ENCODE results near the gene SMOC2. TPM values are rescaled to one million over a fixed set of nuclear protein-coding genes. Genes with fewer than 3 reads are reported as not detected.

Gene SMOC2
- total and polyA plus RNA-seq, 2 of the 4 experiments (the other 2 are of a cell fraction): not detected

DNA sequence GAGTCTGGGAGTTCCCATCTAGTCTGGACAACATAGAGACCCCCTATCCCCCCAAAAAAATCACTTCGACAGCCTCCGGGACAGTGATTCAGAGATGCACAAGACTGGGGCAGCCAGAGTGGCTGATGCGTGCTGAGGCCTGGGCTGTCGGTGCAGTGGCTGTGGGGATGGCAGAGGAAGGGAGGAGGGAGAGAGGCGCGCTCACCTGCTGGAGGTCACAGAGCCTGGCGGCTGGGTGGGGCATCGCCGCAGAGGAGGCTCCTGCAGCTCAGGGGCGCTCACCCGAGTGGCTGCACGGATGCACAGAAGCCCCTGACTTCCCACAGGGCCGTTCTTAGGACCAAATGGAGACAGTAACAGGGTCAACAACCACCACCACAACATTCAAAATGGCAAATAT, 182.8 kb downstream of the SMOC2 start:
- Histone ChIP-seq H2BK5ac (ENCODE audit: low read depth, low read length, poor library complexity, severe bottlenecking) (no peak overlapping the region), H3K79me1 (ENCODE audit: low read depth in 1 of 2, low read length in 2 of 2) (no peaks in the 10 kb centered on the region), H2BK120ac (ENCODE audit: low read depth, low read length) (no peak overlapping the region), H3K9ac (ENCODE audit: low read depth, low read length) (no peak overlapping the region), H2AK5ac (ENCODE audit: low read depth, low read length) (no peak overlapping the region), H3K27me3 (ENCODE audit: control insufficient read depth, insufficient read depth, low read length) (no peaks in the 10 kb centered on the region), H3K4me1 (ENCODE audit: control insufficient read depth, insufficient read depth, low read length) (no peaks in the 10 kb centered on the region), H4K20me1 (ENCODE audit: insufficient read depth, low read length) (no peaks in the 10 kb centered on the region), H2AK9ac (replicated peaks; ENCODE audit: low read depth, low read length, poor library complexity) (no peak overlapping the region), H3K23ac (ENCODE audit: low read depth, low read length) (no peak overlapping the region), H3K9me1 (ENCODE audit: insufficient read depth, low read length) (no peaks in the 10 kb centered on the region), H3K18ac (ENCODE audit: low read depth, low read length) (no peak overlapping the region), H3K14ac (replicated peaks; ENCODE audit: low read depth, low read length) (no peak overlapping the region), H4K8ac (ENCODE audit: low read depth in 2 of 2, low read length in 2 of 2) (no peak overlapping the region), H3K36me3 (ENCODE audit: control insufficient read depth, insufficient read depth, low read length) (no peaks in the 10 kb centered on the region), H4K5ac (ENCODE audit: low read depth, low read length) (no peak overlapping the region), H3K4me2 (ENCODE audit: low read depth, low read length) (no peak overlapping the region), H3K56ac (ENCODE audit: extremely low read depth, insufficient read depth, low read length) (no peak overlapping the region), H3K27ac (ENCODE audit: insufficient read depth, low read length) (no peak overlapping the region), H2AFZ (replicated peaks; ENCODE audit: low read length, poor library complexity) (no peak overlapping the region), H2BK15ac (ENCODE audit: low read depth, low read length) (no peak overlapping the region), H2BK20ac (ENCODE audit: low read depth, low read length) (no peak overlapping the region), H3K4me3 (ENCODE audit: insufficient read depth, low read depth, low read length) (no peak overlapping the region), H3K4ac (ENCODE audit: low read depth, low read length) (no peak overlapping the region), H4K91ac (ENCODE audit: insufficient read depth, low read depth, low read length) (no peak overlapping the region), H3K9me3 (ENCODE audit: control insufficient read depth, insufficient read depth, low read length) (peaks cover 52% of the 10 kb centered on the region)
- no peak for TF ChIP-seq MAZ (IDR thresholded peaks at IDR 0.05; ENCODE audit: borderline replicate concordance, low read depth, low read length)
- TF ChIP-seq, protein P1, sequence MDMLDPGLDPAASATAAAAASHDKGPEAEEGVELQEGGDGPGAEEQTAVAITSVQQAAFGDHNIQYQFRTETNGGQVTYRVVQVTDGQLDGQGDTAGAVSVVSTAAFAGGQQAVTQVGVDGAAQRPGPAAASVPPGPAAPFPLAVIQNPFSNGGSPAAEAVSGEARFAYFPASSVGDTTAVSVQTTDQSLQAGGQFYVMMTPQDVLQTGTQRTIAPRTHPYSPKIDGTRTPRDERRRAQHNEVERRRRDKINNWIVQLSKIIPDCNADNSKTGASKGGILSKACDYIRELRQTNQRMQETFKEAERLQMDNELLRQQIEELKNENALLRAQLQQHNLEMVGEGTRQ (IDR thresholded peaks at IDR 0.05; ENCODE audit: low read depth, low read length): no peak
- TF ChIP-seq MXI1 (IDR thresholded peaks at IDR 0.05; ENCODE audit: borderline replicate concordance, low read depth, low read length): no peak
- TF ChIP-seq RFX5 (IDR thresholded peaks at IDR 0.05; ENCODE audit: low read depth, low read length): no peak
- no peak for TF ChIP-seq SMC3 (IDR thresholded peaks at IDR 0.05; ENCODE audit: low read depth, low read length)
- TF ChIP-seq, protein P2, sequence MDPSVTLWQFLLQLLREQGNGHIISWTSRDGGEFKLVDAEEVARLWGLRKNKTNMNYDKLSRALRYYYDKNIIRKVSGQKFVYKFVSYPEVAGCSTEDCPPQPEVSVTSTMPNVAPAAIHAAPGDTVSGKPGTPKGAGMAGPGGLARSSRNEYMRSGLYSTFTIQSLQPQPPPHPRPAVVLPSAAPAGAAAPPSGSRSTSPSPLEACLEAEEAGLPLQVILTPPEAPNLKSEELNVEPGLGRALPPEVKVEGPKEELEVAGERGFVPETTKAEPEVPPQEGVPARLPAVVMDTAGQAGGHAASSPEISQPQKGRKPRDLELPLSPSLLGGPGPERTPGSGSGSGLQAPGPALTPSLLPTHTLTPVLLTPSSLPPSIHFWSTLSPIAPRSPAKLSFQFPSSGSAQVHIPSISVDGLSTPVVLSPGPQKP (IDR thresholded peaks at IDR 0.05; ENCODE audit: borderline replicate concordance, low read depth, low read length): no peak
- TF ChIP-seq CHD1 (IDR thresholded peaks at IDR 0.05; ENCODE audit: low read depth, low read length): no peak
- no peak for TF ChIP-seq POLR2A (IDR thresholded peaks at IDR 0.05; ENCODE audit: low read depth, low read length)
- ChIA-PET CTCF (no interaction called here), POLR2A (ENCODE audit: unreplicated experiment) (no interaction called here)
- DNase-seq: no peak
- intact Hi-C loops (cut with micrococcal nuclease): no loop called here
- ATAC-seq (ENCODE audit: low read depth): no peak
- no CpG with 5 or more reads among the region's 13 CpGs for WGBS, 2 experiments (ENCODE audit: extremely low coverage in 2 of 2, insufficient read length in 1 of 2)
- in situ Hi-C loops (cut with MboI; ENCODE audit: low sequenced_read_pairs): no loop called here
- dilution Hi-C loops (cut with HindIII; ENCODE audit: low sequenced_read_pairs, unreplicated experiment): no loop called here
- no TSS peak for BruUV-seq (replicated peaks)

Measured in IMR-90 (cell line).